Neural crest cell (in vitro differentiated cells): Measurements from ENCODE around the gene XRCC3. TPM values are rescaled to one million over a fixed set of nuclear protein-coding genes. Genes with fewer than 3 reads are reported as not detected.
"Not testable (repeated sequence)": the region's sequence is repeated elsewhere in the genome, so short reads cannot be mapped to it uniquely, and the experiment has no call there.

Experiments
- DNase-seq: peaks from one replicate; pipeline ENCODE4 v3.0.0; 2021; ENCODE audit warnings: low read depth, mixed read lengths, low spot score
- H3K27ac Mint-ChIP-seq: one replicate; pipeline ENCODE4 v1.8.0; 2021; ENCODE audit warnings: mild to moderate bottlenecking, mixed read lengths; ENCODE audit not compliant: unreplicated experiment
- H3K27me3 Mint-ChIP-seq: 2 replicates; pipeline ENCODE4 v1.8.0; 2021; ENCODE audit warnings: low read depth, mild to moderate bottlenecking, mixed read lengths
- H3K36me3 Mint-ChIP-seq: 2 replicates; pipeline ENCODE4 v1.8.0; 2021; ENCODE audit warnings: low read depth, mild to moderate bottlenecking, mixed read lengths
- H3K4me1 Mint-ChIP-seq: 2 replicates; pipeline ENCODE4 v1.8.0; 2021; ENCODE audit warnings: mixed read lengths
- H3K4me3 Mint-ChIP-seq: one replicate; pipeline ENCODE4 v1.8.0; 2021; ENCODE audit warnings: mild to moderate bottlenecking, mixed read lengths
- H3K9me3 Mint-ChIP-seq: 2 replicates; pipeline ENCODE4 v1.8.0; 2021; ENCODE audit warnings: mixed read lengths
- total RNA-seq: library from RNA; stranded (reverse); gene quantifications from 2 replicates; pipeline ENCODE4 v1.2.1, GENCODE V29; 2021
- TF ChIP-seq, protein P1 (sequence below): fragments of 200-600 bp; sonication (generic); conservative IDR thresholded peaks from 2 replicates; pipeline ENCODE4 v1.5.0; 2021; ENCODE audit warnings: antibody characterized with exemption, mild to moderate bottlenecking

XRCC3 gene
- total RNA-seq, 1 donor from 2014 or later = 50.8 TPM

DNA sequence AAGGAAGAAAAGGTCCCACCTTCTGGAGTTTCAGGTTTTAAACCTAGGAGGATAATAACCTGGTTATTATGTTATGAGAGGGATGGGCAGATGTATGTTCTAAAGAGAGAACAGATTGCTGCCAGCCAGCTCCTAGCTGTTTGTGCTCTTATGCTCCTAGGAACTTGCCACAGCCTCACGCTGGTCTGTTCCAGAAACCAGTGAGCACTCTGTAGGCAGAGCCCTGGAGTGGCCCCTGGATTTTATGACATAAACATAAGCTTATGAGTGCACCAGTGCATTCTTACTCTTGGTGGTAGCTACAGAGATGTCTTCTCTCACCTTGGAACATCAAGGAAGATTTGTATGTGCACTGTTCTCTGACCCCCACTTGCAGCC is 58.5 kb downstream of the XRCC3 start:
- no peaks in the 10 kb centered on the region for H3K27me3 Mint-ChIP-seq
- no peak overlapping the region for H3K27ac Mint-ChIP-seq
- peaks cover 17% of the 10 kb centered on the region for H3K4me1 Mint-ChIP-seq
- peaks cover 26% of the 10 kb centered on the region for H3K36me3 Mint-ChIP-seq
- DNase-seq = no peak
- TF ChIP-seq, protein P1, sequence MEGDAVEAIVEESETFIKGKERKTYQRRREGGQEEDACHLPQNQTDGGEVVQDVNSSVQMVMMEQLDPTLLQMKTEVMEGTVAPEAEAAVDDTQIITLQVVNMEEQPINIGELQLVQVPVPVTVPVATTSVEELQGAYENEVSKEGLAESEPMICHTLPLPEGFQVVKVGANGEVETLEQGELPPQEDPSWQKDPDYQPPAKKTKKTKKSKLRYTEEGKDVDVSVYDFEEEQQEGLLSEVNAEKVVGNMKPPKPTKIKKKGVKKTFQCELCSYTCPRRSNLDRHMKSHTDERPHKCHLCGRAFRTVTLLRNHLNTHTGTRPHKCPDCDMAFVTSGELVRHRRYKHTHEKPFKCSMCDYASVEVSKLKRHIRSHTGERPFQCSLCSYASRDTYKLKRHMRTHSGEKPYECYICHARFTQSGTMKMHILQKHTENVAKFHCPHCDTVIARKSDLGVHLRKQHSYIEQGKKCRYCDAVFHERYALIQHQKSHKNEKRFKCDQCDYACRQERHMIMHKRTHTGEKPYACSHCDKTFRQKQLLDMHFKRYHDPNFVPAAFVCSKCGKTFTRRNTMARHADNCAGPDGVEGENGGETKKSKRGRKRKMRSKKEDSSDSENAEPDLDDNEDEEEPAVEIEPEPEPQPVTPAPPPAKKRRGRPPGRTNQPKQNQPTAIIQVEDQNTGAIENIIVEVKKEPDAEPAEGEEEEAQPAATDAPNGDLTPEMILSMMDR = no peak
- H3K9me3 Mint-ChIP-seq = no peaks in the 10 kb centered on the region
- no peak overlapping the region for H3K4me3 Mint-ChIP-seq

DNA sequence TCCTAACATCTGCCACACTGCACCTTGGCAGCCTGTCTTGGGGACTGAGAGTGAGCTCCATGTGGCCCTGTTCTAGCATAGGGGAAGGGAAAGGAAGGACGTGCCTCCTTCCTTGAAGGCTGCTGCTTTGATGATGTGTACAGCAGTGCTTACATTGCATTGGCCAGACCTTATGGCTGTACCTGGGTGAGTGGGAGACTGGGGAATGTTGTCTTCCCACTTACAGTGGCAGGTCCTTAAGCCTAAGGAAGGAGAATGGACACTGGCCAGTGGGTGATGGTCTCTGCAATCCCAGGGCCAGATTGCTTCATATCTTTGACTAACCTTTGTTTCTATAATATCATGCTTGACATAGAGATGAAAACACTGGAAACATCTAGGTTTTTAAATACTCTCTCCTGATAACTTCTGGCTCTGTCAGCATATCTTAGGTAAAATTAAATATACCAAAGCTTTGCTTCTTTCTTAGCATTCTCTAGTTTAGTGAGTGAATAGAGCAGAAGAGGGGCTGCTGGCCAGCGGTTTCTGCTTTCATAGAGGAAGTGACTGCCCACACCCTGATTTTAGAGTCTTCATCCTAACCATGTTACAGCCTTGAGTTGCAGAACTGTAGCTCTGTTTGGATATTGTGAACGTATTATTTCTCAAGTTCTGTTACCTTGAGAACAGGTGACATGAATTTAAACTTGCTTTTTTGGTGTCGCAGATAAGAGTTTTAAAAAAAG is 59.1 kb downstream of the XRCC3 start:
- TF ChIP-seq, protein P1 = no peak
- Mint-ChIP-seq H3K9me3 (no peaks in the 10 kb centered on the region), H3K27me3 (no peaks in the 10 kb centered on the region), H3K27ac (peak overlapping the region; percentile 27), H3K4me1 (peaks cover 17% of the 10 kb centered on the region), H3K4me3 (no peak overlapping the region), H3K36me3 (peaks cover 25% of the 10 kb centered on the region)
- no peak for DNase-seq

- no peak overlapping the region for H3K27ac Mint-ChIP-seq
- no peaks in the 10 kb centered on the region for H3K9me3 Mint-ChIP-seq
- peaks cover 19% of the 10 kb centered on the region for H3K36me3 Mint-ChIP-seq
- no peak for DNase-seq
- TF ChIP-seq, protein P1 = no peak
- peaks cover 22% of the 10 kb centered on the region for H3K4me1 Mint-ChIP-seq
- H3K4me3 Mint-ChIP-seq = no peak overlapping the region
- no peaks in the 10 kb centered on the region for H3K27me3 Mint-ChIP-seq
These were observed 60.6 kb downstream of the XRCC3 start for GRCh38 chr14:103654619-103655018.

DNA sequence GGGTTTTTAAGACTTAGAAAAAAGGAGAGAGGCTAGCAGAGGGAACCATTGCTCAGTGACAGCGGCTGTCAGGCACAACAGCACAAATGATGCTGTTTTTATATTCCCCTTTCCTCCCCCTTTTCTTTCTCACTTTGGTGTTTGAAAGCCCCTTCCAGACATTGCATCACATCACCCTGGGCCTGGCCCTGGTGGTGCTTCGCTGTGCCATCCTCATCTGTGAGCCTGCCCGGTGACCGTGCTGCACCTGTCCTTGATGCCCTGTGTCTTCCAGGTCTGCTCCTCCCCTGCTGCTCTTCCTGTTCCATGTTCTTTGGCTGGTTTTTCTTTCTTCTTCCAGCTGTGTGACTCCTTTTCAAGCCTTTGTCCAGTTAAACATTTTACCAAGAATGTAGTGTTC is 61.4 kb downstream of the XRCC3 start:
- peaks cover 14% of the 10 kb centered on the region for H3K36me3 Mint-ChIP-seq
- peaks cover 22% of the 10 kb centered on the region for H3K4me1 Mint-ChIP-seq
- TF ChIP-seq, protein P1 = no peak
- H3K9me3 Mint-ChIP-seq = no peaks in the 10 kb centered on the region
- no peaks in the 10 kb centered on the region for H3K27me3 Mint-ChIP-seq
- no peak overlapping the region for H3K4me3 Mint-ChIP-seq
- peak overlapping the region; percentile 22 for H3K27ac Mint-ChIP-seq
- no peak for DNase-seq

DNA sequence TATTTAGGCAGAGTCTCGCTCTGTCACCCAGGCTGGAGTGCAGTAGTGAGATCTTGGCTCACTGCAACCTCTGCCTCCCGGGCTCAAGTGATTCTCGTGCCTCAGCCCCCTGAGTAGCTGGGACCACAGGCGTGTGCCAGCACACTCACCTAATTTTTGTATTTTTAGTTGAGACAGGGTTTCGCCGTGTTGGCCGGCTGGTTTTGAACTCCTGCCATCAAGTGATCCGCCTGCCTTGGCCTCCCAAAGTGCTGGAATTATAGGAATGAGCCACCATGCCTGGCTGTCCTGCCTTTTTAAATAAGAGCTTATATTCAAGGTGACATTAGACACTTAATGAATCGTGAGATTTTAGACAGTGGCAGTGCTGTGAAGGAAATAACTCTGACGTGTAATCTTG is 61.9 kb downstream of the XRCC3 start:
- H3K4me3 Mint-ChIP-seq, H3K27me3 Mint-ChIP-seq, H3K9me3 Mint-ChIP-seq, DNase-seq: not testable (repeated sequence)
- peaks cover 14% of the 10 kb centered on the region for H3K36me3 Mint-ChIP-seq
- H3K27ac Mint-ChIP-seq = peak overlapping the region; percentile 86
- peaks cover 22% of the 10 kb centered on the region for H3K4me1 Mint-ChIP-seq

DNA sequence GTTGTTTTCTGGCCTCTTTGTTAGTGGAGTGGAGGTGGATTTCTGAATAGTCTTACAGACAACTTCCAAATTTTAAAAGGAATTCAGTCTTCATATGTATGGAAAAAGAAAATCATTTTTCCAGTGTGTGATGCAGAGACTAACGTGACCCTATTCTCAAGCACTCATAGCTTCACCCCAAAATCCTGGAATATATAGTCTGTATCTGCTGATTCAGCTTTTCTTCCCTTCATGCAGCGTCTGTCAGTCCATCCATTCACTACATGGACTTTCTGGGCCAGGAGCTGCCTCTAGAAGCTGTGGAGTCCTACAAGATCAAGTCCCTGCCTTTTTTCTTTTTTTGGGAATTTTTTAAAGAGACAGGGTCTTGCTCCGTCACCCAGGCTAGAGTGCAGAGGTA is 62.4 kb downstream of the XRCC3 start:
- Mint-ChIP-seq H3K4me1 (peaks cover 22% of the 10 kb centered on the region), H3K4me3 (no peak overlapping the region), H3K27ac (no peak overlapping the region), H3K36me3 (peaks cover 11% of the 10 kb centered on the region), H3K9me3 (no peaks in the 10 kb centered on the region), H3K27me3 (no peaks in the 10 kb centered on the region)
- TF ChIP-seq, protein P1 = no peak
- DNase-seq = no peak
